Measurements from ENCODE around the gene TMOD1.
A peak's percentile ranks its signal among the peaks of the same experiment; 100 is the strongest.

TMOD1 gene

DNA sequence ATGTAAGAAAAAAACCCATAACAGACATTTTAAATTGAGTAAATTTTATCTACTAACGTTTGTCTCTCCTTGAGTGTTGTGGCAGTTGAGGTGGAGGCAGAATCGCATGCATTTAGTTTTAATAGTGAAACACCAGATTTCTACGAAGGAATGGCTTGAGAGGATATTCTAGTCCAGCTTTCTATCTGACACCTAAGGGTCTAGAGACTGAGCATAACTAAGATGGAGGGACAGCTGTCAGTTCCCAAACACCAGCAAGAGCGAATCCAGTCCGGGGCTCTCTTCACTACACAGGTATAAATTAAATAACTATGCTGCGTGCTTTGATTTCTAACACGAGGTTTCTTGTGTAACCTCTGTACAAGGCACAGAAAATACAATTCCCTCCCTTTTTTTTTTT, 133.6 kb downstream of the TMOD1 start:
- Histone ChIP-seq H3K27me3 (no peaks in the 10 kb centered on the region), H3K9me3 (no peaks in the 10 kb centered on the region), H3K4me3 (ENCODE audit: low read depth, low read length) (peak overlapping the region; percentile 75), H3K4me1 (no peaks in the 10 kb centered on the region), H3K36me3 (no peaks in the 10 kb centered on the region)
- TF ChIP-seq, protein P1, sequence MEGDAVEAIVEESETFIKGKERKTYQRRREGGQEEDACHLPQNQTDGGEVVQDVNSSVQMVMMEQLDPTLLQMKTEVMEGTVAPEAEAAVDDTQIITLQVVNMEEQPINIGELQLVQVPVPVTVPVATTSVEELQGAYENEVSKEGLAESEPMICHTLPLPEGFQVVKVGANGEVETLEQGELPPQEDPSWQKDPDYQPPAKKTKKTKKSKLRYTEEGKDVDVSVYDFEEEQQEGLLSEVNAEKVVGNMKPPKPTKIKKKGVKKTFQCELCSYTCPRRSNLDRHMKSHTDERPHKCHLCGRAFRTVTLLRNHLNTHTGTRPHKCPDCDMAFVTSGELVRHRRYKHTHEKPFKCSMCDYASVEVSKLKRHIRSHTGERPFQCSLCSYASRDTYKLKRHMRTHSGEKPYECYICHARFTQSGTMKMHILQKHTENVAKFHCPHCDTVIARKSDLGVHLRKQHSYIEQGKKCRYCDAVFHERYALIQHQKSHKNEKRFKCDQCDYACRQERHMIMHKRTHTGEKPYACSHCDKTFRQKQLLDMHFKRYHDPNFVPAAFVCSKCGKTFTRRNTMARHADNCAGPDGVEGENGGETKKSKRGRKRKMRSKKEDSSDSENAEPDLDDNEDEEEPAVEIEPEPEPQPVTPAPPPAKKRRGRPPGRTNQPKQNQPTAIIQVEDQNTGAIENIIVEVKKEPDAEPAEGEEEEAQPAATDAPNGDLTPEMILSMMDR (IDR thresholded peaks at IDR 0.05; ENCODE audit: low read depth, low read length), result no peak
- no peak for DNase-seq

DNA sequence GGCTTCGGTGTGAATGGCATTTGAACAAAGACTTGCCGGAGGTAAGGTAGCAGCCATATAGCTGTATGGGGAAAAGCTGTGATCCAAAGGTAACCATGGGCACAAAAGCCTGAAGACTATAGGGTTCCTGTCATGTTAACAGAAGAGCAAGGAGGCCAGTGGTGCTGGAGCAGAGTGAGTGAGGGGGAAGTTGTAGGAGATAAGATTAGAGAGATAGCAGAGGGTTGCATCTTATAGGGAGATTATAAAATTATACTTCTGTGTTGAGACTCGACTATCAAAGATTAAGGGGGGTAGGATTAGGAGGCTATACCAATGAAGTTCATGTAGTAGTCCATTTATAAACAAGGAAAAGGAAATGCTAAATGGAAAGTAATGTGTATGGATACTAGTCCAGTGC, 135.4 kb downstream of the TMOD1 start:
- TF ChIP-seq, protein P1 (IDR thresholded peaks at IDR 0.05; ENCODE audit: low read depth, low read length), result no peak
- Histone ChIP-seq H3K27me3 (no peaks in the 10 kb centered on the region), H3K4me1 (no peaks in the 10 kb centered on the region), H3K9me3 (no peaks in the 10 kb centered on the region), H3K4me3 (ENCODE audit: low read depth, low read length) (peak overlapping the region; percentile 27), H3K36me3 (peaks cover 14% of the 10 kb centered on the region)
- no peak for DNase-seq

DNA sequence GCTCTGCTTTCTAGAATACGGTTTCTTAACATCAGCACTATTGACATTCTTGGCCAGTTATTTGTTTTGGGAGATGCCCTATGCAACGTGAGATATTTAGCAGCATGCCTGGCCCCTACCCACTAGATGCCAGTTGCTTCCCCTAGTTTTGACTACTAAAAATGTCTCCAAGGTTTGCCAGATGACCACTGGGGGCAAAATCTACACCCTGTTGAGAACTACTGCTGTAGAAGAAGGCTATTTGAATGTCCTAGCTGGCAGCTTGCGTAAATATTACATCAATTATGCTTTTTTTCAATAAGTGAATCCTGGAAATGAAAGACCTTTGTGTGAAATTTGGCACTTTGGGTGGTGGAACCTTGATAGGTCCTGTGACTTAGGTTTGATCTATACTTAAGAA, 137.2 kb downstream of the TMOD1 start:
- TF ChIP-seq, protein P1 (IDR thresholded peaks at IDR 0.05; ENCODE audit: low read depth, low read length), result peak; percentile 53
- Histone ChIP-seq H3K27me3 (no peaks in the 10 kb centered on the region), H3K9me3 (no peaks in the 10 kb centered on the region), H3K4me1 (no peaks in the 10 kb centered on the region), H3K4me3 (ENCODE audit: low read depth, low read length) (no peak overlapping the region), H3K36me3 (peaks cover 32% of the 10 kb centered on the region)
- no peak for DNase-seq

DNA sequence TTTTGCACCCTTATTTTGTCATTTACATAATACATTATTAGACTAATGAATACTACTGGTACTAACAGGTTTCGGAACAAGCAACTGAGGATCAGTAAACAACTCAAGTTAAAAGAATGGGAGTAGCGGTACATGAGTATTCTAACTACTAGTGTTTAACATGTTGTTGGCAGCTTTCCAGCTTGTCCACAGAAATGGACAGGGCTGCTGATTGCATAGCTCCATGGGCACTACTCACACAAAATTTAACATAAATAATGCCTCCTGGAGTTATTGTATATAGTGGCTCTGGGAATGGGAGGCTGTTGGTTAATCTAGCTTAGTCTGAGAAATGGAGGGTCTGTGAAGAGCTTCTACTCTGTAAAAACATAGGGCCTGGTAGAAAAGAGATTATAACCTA, 138.9 kb downstream of the TMOD1 start:
- TF ChIP-seq, protein P1 (IDR thresholded peaks at IDR 0.05; ENCODE audit: low read depth, low read length), result no peak
- H3K9me3 ChIP-seq, result no peaks in the 10 kb centered on the region
- H3K36me3 ChIP-seq, result peaks cover 45% of the 10 kb centered on the region
- no peaks in the 10 kb centered on the region for H3K27me3 ChIP-seq
- H3K4me1 ChIP-seq, result no peaks in the 10 kb centered on the region
- DNase-seq, result no peak
- H3K4me3 ChIP-seq (ENCODE audit: low read depth, low read length), result no peak overlapping the region

DNA sequence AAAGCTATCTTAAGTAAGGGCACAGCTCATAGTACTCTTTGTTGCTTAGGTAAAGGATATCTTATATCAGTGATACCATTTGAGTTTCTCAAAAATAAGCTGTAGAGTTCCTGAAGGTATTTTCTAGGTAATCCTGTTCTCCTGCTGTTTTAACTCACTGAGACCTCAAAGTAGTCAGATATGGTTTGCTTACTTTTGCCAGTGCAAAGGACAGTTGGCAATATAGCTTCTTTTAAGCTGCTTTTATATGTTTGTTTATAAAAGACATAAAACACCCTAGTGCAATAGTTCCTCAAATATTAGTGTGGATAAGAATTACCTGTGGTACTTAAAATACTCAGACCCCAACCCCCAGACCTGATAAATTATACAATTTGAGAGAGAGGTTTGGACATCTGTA, 144.3 kb downstream of the TMOD1 start:
- Histone ChIP-seq H3K36me3 (peaks cover 84% of the 10 kb centered on the region), H3K27me3 (no peaks in the 10 kb centered on the region), H3K4me1 (no peaks in the 10 kb centered on the region), H3K4me3 (ENCODE audit: low read depth, low read length) (no peak overlapping the region), H3K9me3 (no peaks in the 10 kb centered on the region)
- DNase-seq, result no peak
- TF ChIP-seq, protein P1 (IDR thresholded peaks at IDR 0.05; ENCODE audit: low read depth, low read length), result no peak

DNA sequence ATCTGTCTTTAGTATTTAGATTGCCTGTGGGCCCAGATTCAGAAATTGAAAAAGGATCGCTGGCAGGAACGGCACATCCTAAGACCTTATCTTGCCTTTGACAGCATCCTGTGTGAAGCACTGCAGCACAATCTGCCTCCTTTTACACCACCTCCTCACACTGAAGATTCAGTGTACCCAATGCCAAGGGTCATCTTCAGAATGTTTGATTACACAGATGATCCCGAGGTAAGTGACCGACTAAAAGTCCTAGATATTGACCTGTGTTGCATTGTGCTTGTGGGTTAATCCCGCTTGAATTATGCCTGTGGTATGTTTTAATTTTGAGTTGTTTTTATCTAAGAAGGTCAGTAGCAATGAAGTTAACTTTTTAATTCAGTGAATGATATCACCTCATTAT, 146.5 kb downstream of the TMOD1 start:
- DNase-seq, result no peak
- TF ChIP-seq, protein P1 (IDR thresholded peaks at IDR 0.05; ENCODE audit: low read depth, low read length), result no peak
- Histone ChIP-seq H3K4me3 (ENCODE audit: low read depth, low read length) (no peak overlapping the region), H3K4me1 (no peaks in the 10 kb centered on the region), H3K27me3 (no peaks in the 10 kb centered on the region), H3K36me3 (peaks cover 78% of the 10 kb centered on the region), H3K9me3 (no peaks in the 10 kb centered on the region)
